OCI-LY7 (cell line): ENCODE measurements around the gene TMC5. TPM values are rescaled to one million over a fixed set of nuclear protein-coding genes. Genes with fewer than 3 reads are reported as not detected.

ENCODE experiments used
- BruUV-seq: library from RNA; stranded (reverse); fragments of 400-500 nt; replicated peaks from 2 replicates; lab custom pipeline; 2021; lab: Mats Ljungman, UMichigan
- CTCF ChIA-PET: fragments of 300-600 bp; sonication (Branson Sonifier 250); formaldehyde crosslinking; loops from one replicate; lab custom pipeline; 2022; ENCODE audit warnings: antibody characterized with exemption; ENCODE audit not compliant: unreplicated experiment; lab: Charles Lee
- POLR2A ChIA-PET: fragments of 300-600 bp; sonication (Branson Sonifier 250); formaldehyde crosslinking; loops from one replicate; lab custom pipeline; 2022; ENCODE audit warnings: antibody characterized with exemption; lab: Charles Lee
- DNase-seq: peaks from one replicate; pipeline ENCODE4 v3.0.0-alpha.2; 2015; ENCODE audit warnings: low spot score
- H2AFZ ChIP-seq: fragments of 200-600 bp; sonication (generic), shearing (Covaris generic); 2 replicates; pipeline ENCODE4 v1.6.1; 2014; ENCODE audit warnings: mild to moderate bottlenecking, antibody characterized with exemption, low read length, moderate library complexity
- H3K27ac ChIP-seq: fragments of 200-600 bp; sonication (generic); 2 replicates; pipeline ENCODE4 v1.5.1; 2014; ENCODE audit warnings: mixed run types, low read depth, mild to moderate bottlenecking, moderate library complexity, low read length, inconsistent platforms; ENCODE audit not compliant: poor library complexity, severe bottlenecking
- H3K36me3 ChIP-seq: fragments of 200-600 bp; sonication (generic); 2 replicates; pipeline ENCODE4 v1.6.1; 2014; ENCODE audit warnings: mild to moderate bottlenecking, antibody characterized with exemption, low read length, moderate library complexity, mixed read lengths; ENCODE audit not compliant: insufficient read depth
- H3K4me1 ChIP-seq: fragments of 200-600 bp; sonication (generic); 2 replicates; pipeline ENCODE4 v1.5.1; 2014; ENCODE audit warnings: mild to moderate bottlenecking, low read length; ENCODE audit not compliant: insufficient read depth, poor library complexity, severe bottlenecking
- H3K4me2 ChIP-seq: fragments of 200-600 bp; sonication (generic); 2 replicates; pipeline ENCODE4 v1.6.1; 2014; ENCODE audit warnings: mild to moderate bottlenecking, low read length
- H3K4me3 ChIP-seq: fragments of 200-600 bp; sonication (generic); 2 replicates; pipeline ENCODE4 v1.5.1; 2014; ENCODE audit warnings: mild to moderate bottlenecking, low read depth, low read length; ENCODE audit not compliant: poor library complexity, severe bottlenecking
- H3K79me2 ChIP-seq: fragments of 200-600 bp; sonication (generic); 2 replicates; pipeline ENCODE4 v1.6.1; 2016; ENCODE audit warnings: low read depth, mild to moderate bottlenecking, low read length, moderate library complexity, mixed read lengths; ENCODE audit not compliant: insufficient read depth
- H3K9me2 ChIP-seq: fragments of 200-600 bp; sonication (generic); 2 replicates; pipeline ENCODE4 v1.6.1; 2016; ENCODE audit warnings: mild to moderate bottlenecking, low read length, mixed read lengths; ENCODE audit not compliant: insufficient read depth
- H3K9me3 ChIP-seq: fragments of 200-600 bp; sonication (generic); 2 replicates; pipeline ENCODE4 v1.6.1; 2014; ENCODE audit warnings: mild to moderate bottlenecking, mixed run types, low read length, mixed read lengths
- H4K20me1 ChIP-seq: fragments of 200-600 bp; sonication (generic); 2 replicates; pipeline ENCODE4 v1.6.1; 2014; ENCODE audit warnings: mild to moderate bottlenecking, antibody characterized with exemption, low read length, moderate library complexity, mixed read lengths; ENCODE audit not compliant: insufficient read depth
- EZH2phosphoT487 ChIP-seq: fragments of 200-600 bp; sonication (generic); IDR thresholded peaks from 2 replicates; pipeline ENCODE4 v1.6.1; 2018; ENCODE audit warnings: low read depth, borderline replicate concordance, mild to moderate bottlenecking, mixed run types, antibody characterized with exemption, low read length, moderate library complexity, mixed read lengths
- intact Hi-C: fragments of 100-400 bp; cut with micrococcal nuclease; formaldehyde crosslinking; loops from one replicate; pipeline ENCODE4 v1.10.0; 2022; ENCODE audit not compliant: unreplicated experiment
- total RNA-seq, 2 experiments: library from RNA; depleted of rRNA in 1 of 2; stranded (reverse); fragments of >200 nt in 1 of 2; shearing (Covaris generic) in 1 of 2; gene quantifications; 2 replicates each; pipeline ENCODE4 v1.2.3, GENCODE V29; 2014 to 2022
- TF ChIP-seq, protein P1 (sequence below): fragments of 200-600 bp; sonication (generic); conservative IDR thresholded peaks from 2 replicates; pipeline ENCODE4 v1.5.1; 2014; ENCODE audit warnings: mild to moderate bottlenecking, antibody characterized with exemption, low read length, moderate library complexity, mixed read lengths

TMC5 gene
- total RNA-seq, 2 experiments from 2014 or later = not detected

DNA sequence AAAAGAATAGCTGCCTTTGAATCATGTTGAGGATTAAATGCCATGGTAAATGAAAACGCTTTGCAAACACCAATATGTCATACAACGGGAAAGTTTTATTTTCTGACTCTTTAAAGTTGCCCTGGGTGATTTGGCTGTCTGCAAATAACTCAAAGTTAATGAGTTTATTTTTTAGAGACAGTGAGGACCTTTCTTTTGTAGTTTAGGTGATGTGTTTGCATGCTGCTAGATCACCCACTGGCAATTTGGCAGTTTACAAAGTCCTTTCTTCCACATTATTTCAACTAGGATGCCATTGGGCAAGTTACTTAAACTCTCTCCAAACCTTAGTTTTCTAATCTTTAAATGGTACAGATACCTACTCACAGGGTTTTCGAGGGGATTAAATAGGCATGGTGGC is 66.4 kb downstream of the TMC5 start:
- BruUV-seq = no TSS peak
- Histone ChIP-seq H3K4me3 (no peak overlapping the region), H2AFZ (no peak overlapping the region), H3K27ac (no peak overlapping the region), H4K20me1 (no peaks in the 10 kb centered on the region), H3K4me2 (no peak overlapping the region), H3K79me2 (no peaks in the 10 kb centered on the region), H3K9me2 (no peaks in the 10 kb centered on the region), H3K36me3 (no peaks in the 10 kb centered on the region), H3K9me3 (no peaks in the 10 kb centered on the region), H3K4me1 (no peaks in the 10 kb centered on the region)
- DNase-seq = no peak
- CTCF ChIA-PET = no interaction called here
- POLR2A ChIA-PET = no interaction called here
- intact Hi-C loops = no loop called here
- TF ChIP-seq, protein P1, sequence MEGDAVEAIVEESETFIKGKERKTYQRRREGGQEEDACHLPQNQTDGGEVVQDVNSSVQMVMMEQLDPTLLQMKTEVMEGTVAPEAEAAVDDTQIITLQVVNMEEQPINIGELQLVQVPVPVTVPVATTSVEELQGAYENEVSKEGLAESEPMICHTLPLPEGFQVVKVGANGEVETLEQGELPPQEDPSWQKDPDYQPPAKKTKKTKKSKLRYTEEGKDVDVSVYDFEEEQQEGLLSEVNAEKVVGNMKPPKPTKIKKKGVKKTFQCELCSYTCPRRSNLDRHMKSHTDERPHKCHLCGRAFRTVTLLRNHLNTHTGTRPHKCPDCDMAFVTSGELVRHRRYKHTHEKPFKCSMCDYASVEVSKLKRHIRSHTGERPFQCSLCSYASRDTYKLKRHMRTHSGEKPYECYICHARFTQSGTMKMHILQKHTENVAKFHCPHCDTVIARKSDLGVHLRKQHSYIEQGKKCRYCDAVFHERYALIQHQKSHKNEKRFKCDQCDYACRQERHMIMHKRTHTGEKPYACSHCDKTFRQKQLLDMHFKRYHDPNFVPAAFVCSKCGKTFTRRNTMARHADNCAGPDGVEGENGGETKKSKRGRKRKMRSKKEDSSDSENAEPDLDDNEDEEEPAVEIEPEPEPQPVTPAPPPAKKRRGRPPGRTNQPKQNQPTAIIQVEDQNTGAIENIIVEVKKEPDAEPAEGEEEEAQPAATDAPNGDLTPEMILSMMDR = no peak
- TF ChIP-seq EZH2phosphoT487 = no peak

DNA sequence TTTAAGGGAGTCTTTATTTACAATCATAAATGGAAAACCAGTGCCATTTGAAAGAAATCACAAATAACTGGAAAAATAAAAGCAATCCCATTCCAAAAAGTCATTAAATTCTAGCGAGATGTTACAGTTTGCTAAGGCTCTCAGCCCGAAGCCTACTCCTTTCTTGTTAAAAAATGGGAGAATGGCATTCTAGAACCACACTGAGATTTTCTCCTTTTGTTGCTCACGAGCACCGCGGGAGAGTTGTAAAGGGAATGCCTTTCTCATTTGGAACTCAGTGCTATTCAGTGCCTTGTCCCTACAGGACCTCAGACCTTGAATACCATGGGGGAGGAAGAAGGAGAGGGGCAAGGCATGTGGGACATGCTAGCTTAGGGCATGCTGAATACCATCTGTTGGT is 67.9 kb downstream of the TMC5 start:
- ChIA-PET CTCF (no interaction called here), POLR2A (no interaction called here)
- BruUV-seq = no TSS peak
- Histone ChIP-seq H4K20me1 (no peaks in the 10 kb centered on the region), H3K27ac (no peak overlapping the region), H2AFZ (no peak overlapping the region), H3K79me2 (no peaks in the 10 kb centered on the region), H3K4me1 (no peaks in the 10 kb centered on the region), H3K36me3 (no peaks in the 10 kb centered on the region), H3K9me3 (no peaks in the 10 kb centered on the region), H3K4me3 (no peak overlapping the region), H3K4me2 (no peak overlapping the region), H3K9me2 (no peaks in the 10 kb centered on the region)
- intact Hi-C loops = no loop called here
- no peak for TF ChIP-seq EZH2phosphoT487
- TF ChIP-seq, protein P1 = no peak
- DNase-seq = no peak

DNA sequence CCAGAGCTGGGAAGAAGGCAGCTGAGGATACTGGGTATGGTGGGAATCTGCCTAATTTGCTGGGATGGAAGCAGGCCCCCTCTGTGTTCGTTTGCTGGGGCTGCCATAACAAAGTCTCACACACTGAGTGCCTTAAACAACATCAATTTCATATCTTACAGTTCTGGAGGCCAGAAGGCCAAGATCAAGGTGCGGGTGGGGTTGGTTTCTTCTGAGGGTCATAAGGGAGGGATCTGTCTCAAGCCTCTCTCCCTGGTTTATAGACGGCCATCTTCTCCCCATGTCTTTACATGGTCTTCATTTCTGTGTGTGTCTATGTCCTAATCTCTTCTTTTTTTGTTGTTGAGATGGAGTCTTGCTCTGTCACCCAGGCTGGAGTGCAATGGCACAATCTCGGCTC is 68.4 kb downstream of the TMC5 start:
- no peak overlapping the region for H3K4me3 ChIP-seq
- TF ChIP-seq EZH2phosphoT487 = no peak
- TF ChIP-seq, protein P1 = no peak
- no peaks in the 10 kb centered on the region for H4K20me1 ChIP-seq
- intact Hi-C loops = no loop called here
- no peak overlapping the region for H2AFZ ChIP-seq
- H3K27ac ChIP-seq = no peak overlapping the region
- H3K4me1 ChIP-seq = no peaks in the 10 kb centered on the region
- ChIA-PET POLR2A (no interaction called here), CTCF (no interaction called here)
- no peaks in the 10 kb centered on the region for H3K79me2 ChIP-seq
- H3K4me2 ChIP-seq = no peak overlapping the region
- H3K36me3 ChIP-seq = no peaks in the 10 kb centered on the region
- no TSS peak for BruUV-seq
- no peaks in the 10 kb centered on the region for H3K9me2 ChIP-seq
- DNase-seq = no peak
- no peaks in the 10 kb centered on the region for H3K9me3 ChIP-seq
